ENCODE data around the gene PNLIPRP1. TPM values are rescaled to one million over a fixed set of nuclear protein-coding genes. Genes with fewer than 3 reads are reported as not detected.

The PNLIPRP1 gene
- total and polyA plus RNA-seq, 2 of the 4 experiments (the other 2 are of a cell fraction), result not detected

DNA sequence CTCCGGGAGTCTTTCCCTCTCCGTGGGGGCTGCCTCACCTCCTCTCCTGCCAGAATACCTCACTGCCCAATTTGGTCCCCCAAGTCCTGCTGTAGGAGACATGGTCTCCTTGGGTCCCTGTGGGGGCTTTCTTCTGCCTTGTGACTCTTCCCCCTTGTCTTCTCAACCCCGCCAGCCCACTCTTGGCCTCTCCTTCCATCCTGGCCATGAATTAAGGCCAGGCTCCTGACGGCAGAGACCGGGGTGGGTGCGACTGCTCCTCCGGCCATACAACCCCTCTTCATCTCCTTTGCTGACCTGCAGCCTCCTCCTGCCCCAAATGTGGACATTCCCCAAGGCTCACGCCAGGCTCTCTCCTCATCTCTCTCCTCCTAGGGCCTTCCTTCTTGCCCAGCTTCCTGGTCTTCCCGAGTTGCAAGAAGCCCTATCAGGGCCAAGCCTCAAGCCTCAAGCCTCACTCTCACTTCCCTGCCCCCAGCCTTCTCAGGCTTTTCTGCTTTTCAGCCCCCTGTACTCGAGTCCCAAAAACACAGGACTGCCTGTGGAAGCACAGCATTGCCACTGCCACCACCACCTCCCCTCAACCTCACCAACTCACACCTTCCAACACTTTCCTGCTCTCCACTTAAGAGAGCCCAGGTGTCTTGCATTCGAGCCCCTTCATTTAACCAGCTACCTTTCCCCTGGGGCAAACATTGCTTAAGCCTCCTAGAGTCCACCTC, 31.3 kb downstream of the PNLIPRP1 start:
- no peak for DNase-seq
- no peak overlapping the region for H2AFZ ChIP-seq (replicated peaks; ENCODE audit: low read length, poor library complexity)
- BruUV-seq (replicated peaks), result no TSS peak
- no peak overlapping the region for H2BK20ac ChIP-seq (ENCODE audit: low read depth, low read length)
- no peak overlapping the region for H4K5ac ChIP-seq (ENCODE audit: low read depth, low read length)
- H2AK9ac ChIP-seq (replicated peaks; ENCODE audit: low read depth, low read length, poor library complexity), result no peak overlapping the region
- H3K23ac ChIP-seq (ENCODE audit: low read depth, low read length), result no peak overlapping the region
- H3K79me1 ChIP-seq (ENCODE audit: low read depth in 1 of 2, low read length in 2 of 2), result no peaks in the 10 kb centered on the region
- H3K27me3 ChIP-seq (ENCODE audit: control insufficient read depth, insufficient read depth, low read length), result peaks cover 4% of the 10 kb centered on the region
- no peak overlapping the region for H3K18ac ChIP-seq (ENCODE audit: low read depth, low read length)
- H3K9ac ChIP-seq (ENCODE audit: low read depth, low read length), result no peak overlapping the region
- no peaks in the 10 kb centered on the region for H3K4me1 ChIP-seq (ENCODE audit: control insufficient read depth, insufficient read depth, low read length)
- no peak overlapping the region for H3K56ac ChIP-seq (ENCODE audit: extremely low read depth, insufficient read depth, low read length)
- H4K8ac ChIP-seq (ENCODE audit: low read depth in 2 of 2, low read length in 2 of 2), result no peak overlapping the region
- H3K4me3 ChIP-seq (ENCODE audit: insufficient read depth, low read depth, low read length), result no peak overlapping the region
- in situ Hi-C loops (cut with MboI; ENCODE audit: low sequenced_read_pairs), result no loop called here
- no peak overlapping the region for H3K4me2 ChIP-seq (ENCODE audit: low read depth, low read length)
- no peaks in the 10 kb centered on the region for H4K20me1 ChIP-seq (ENCODE audit: insufficient read depth, low read length)
- no peak overlapping the region for H3K14ac ChIP-seq (replicated peaks; ENCODE audit: low read depth, low read length)
- H3K27ac ChIP-seq (ENCODE audit: insufficient read depth, low read length), result no peak overlapping the region
- ATAC-seq (ENCODE audit: low read depth), result no peak
- no peak overlapping the region for H2AK5ac ChIP-seq (ENCODE audit: low read depth, low read length)
- H3K36me3 ChIP-seq (ENCODE audit: control insufficient read depth, insufficient read depth, low read length), result no peaks in the 10 kb centered on the region
- no peaks in the 10 kb centered on the region for H3K9me3 ChIP-seq (ENCODE audit: control insufficient read depth, insufficient read depth, low read length)
- H2BK15ac ChIP-seq (ENCODE audit: low read depth, low read length), result no peak overlapping the region
- no peak for TF ChIP-seq CHD1 (IDR thresholded peaks at IDR 0.05; ENCODE audit: low read depth, low read length)
- no peak for TF ChIP-seq FOS (IDR thresholded peaks at IDR 0.05; ENCODE audit: low read depth, low read length)
- TF ChIP-seq SMC3 (IDR thresholded peaks at IDR 0.05; ENCODE audit: low read depth, low read length), result no peak
- no peak for TF ChIP-seq NFE2L2 (IDR thresholded peaks at IDR 0.05; ENCODE audit: low read depth, low read length)
- TF ChIP-seq BHLHE40 (IDR thresholded peaks at IDR 0.05; ENCODE audit: low read depth, low read length), result no peak
- TF ChIP-seq, protein P1, sequence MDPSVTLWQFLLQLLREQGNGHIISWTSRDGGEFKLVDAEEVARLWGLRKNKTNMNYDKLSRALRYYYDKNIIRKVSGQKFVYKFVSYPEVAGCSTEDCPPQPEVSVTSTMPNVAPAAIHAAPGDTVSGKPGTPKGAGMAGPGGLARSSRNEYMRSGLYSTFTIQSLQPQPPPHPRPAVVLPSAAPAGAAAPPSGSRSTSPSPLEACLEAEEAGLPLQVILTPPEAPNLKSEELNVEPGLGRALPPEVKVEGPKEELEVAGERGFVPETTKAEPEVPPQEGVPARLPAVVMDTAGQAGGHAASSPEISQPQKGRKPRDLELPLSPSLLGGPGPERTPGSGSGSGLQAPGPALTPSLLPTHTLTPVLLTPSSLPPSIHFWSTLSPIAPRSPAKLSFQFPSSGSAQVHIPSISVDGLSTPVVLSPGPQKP (IDR thresholded peaks at IDR 0.05; ENCODE audit: borderline replicate concordance, low read depth, low read length), result no peak
- TF ChIP-seq, protein P2, sequence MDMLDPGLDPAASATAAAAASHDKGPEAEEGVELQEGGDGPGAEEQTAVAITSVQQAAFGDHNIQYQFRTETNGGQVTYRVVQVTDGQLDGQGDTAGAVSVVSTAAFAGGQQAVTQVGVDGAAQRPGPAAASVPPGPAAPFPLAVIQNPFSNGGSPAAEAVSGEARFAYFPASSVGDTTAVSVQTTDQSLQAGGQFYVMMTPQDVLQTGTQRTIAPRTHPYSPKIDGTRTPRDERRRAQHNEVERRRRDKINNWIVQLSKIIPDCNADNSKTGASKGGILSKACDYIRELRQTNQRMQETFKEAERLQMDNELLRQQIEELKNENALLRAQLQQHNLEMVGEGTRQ (IDR thresholded peaks at IDR 0.05; ENCODE audit: low read depth, low read length), result no peak
- TF ChIP-seq, protein P3, sequence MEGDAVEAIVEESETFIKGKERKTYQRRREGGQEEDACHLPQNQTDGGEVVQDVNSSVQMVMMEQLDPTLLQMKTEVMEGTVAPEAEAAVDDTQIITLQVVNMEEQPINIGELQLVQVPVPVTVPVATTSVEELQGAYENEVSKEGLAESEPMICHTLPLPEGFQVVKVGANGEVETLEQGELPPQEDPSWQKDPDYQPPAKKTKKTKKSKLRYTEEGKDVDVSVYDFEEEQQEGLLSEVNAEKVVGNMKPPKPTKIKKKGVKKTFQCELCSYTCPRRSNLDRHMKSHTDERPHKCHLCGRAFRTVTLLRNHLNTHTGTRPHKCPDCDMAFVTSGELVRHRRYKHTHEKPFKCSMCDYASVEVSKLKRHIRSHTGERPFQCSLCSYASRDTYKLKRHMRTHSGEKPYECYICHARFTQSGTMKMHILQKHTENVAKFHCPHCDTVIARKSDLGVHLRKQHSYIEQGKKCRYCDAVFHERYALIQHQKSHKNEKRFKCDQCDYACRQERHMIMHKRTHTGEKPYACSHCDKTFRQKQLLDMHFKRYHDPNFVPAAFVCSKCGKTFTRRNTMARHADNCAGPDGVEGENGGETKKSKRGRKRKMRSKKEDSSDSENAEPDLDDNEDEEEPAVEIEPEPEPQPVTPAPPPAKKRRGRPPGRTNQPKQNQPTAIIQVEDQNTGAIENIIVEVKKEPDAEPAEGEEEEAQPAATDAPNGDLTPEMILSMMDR (conservative IDR thresholded peaks at IDR 0.05; ENCODE audit: low read depth, low read length), result no peak
- TF ChIP-seq RCOR1 (IDR thresholded peaks at IDR 0.05; ENCODE audit: insufficient replicate concordance, low read length), result no peak
- TF ChIP-seq MAZ (IDR thresholded peaks at IDR 0.05; ENCODE audit: borderline replicate concordance, low read depth, low read length), result no peak
- no peak for TF ChIP-seq RAD21 (IDR thresholded peaks at IDR 0.05; ENCODE audit: low read length)
- TF ChIP-seq POLR2A (IDR thresholded peaks at IDR 0.05; ENCODE audit: low read depth, low read length), result no peak
- TF ChIP-seq MAFK (IDR thresholded peaks at IDR 0.05; ENCODE audit: low read depth, low read length), result no peak
- no peak for TF ChIP-seq CEBPB (IDR thresholded peaks at IDR 0.05; ENCODE audit: low read depth, low read length)
- no peak for TF ChIP-seq MXI1 (IDR thresholded peaks at IDR 0.05; ENCODE audit: borderline replicate concordance, low read depth, low read length)
- POLR2A ChIA-PET (ENCODE audit: unreplicated experiment), result no interaction called here
- no peak overlapping the region for H2BK5ac ChIP-seq (ENCODE audit: low read depth, low read length, poor library complexity, severe bottlenecking)
- H2BK120ac ChIP-seq (ENCODE audit: low read depth, low read length), result no peak overlapping the region
- H4K91ac ChIP-seq (ENCODE audit: insufficient read depth, low read depth, low read length), result no peak overlapping the region
- WGBS, 2 experiments (ENCODE audit: extremely low coverage in 2 of 2, insufficient read length in 1 of 2), result 20% methylated on average over 4 of the region's 11 CpGs; no CpG with 5 or more reads in 1 of the 2 experiments
- intact Hi-C loops (cut with micrococcal nuclease), result no loop called here
- dilution Hi-C loops (cut with HindIII; ENCODE audit: low sequenced_read_pairs, unreplicated experiment), result no loop called here
- CTCF ChIA-PET, result no interaction called here
- H3K9me1 ChIP-seq (ENCODE audit: insufficient read depth, low read length), result no peaks in the 10 kb centered on the region
- no peak overlapping the region for H3K4ac ChIP-seq (ENCODE audit: low read depth, low read length)

Measured in IMR-90 (cell line).